Stimulated activated CD4-positive, alpha-beta T cell treated with anti-CD3 and anti-CD28 coated beads, Interleukin-4, amount 100 ng/mL, for 48 hours (primary cell): ENCODE measurements around the gene ABCG1.

Source experiments
- DNase-seq, 2 donors: peaks; one replicate each; pipeline ENCODE4 v3.0.0-alpha.2; 2020; ENCODE audit warnings: low read depth in 2 of 2

ABCG1 gene

GRCh38 chr21:42271065-42271464 lies 52.1 kb downstream of the ABCG1 start:
- no peak for DNase-seq

GRCh38 chr21:42272109-42272962 lies 53.4 kb downstream of the ABCG1 start:
- DNase-seq: no peak

GRCh38 chr21:42272984-42273600 lies 54.2 kb downstream of the ABCG1 start:
- DNase-seq: no peak

- no peak for DNase-seq
Observed at GRCh38 chr21:42276076-42276475, 57.1 kb downstream of the ABCG1 start.

- no peak for DNase-seq
Observed at GRCh38 chr21:42276526-42277154, 57.7 kb downstream of the ABCG1 start.

- no peak for DNase-seq
Observed at GRCh38 chr21:42277593-42277992, 58.7 kb downstream of the ABCG1 start.

- no peak for DNase-seq
Observed at GRCh38 chr21:42278451-42279149, 59.7 kb downstream of the ABCG1 start.

- DNase-seq: no peak
Observed at GRCh38 chr21:42279341-42279871, 60.5 kb downstream of the ABCG1 start.

- DNase-seq: no peak
Observed at GRCh38 chr21:42279888-42280287, 60.9 kb downstream of the ABCG1 start.

- no peak for DNase-seq
Observed at GRCh38 chr21:42280356-42281180, 61.6 kb downstream of the ABCG1 start.

- DNase-seq: no peak
Observed at GRCh38 chr21:42281181-42281680, 62.3 kb downstream of the ABCG1 start.

- DNase-seq: no peak
Observed at GRCh38 chr21:42282021-42282420, 63.1 kb downstream of the ABCG1 start.

- DNase-seq: no peak
Observed at GRCh38 chr21:42282715-42283114, 63.8 kb downstream of the ABCG1 start.

GRCh38 chr21:42285569-42286245 lies 66.8 kb downstream of the ABCG1 start:
- DNase-seq: no peak

- DNase-seq: no peak
Observed at GRCh38 chr21:42286416-42286815, 67.5 kb downstream of the ABCG1 start.

GRCh38 chr21:42287193-42288083 lies 68.5 kb downstream of the ABCG1 start:
- DNase-seq: no peak

GRCh38 chr21:42288962-42289361 lies 70.0 kb downstream of the ABCG1 start:
- no peak for DNase-seq

GRCh38 chr21:42289926-42290325 lies 71.0 kb downstream of the ABCG1 start:
- no peak for DNase-seq

GRCh38 chr21:42290505-42290904 lies 71.6 kb downstream of the ABCG1 start:
- no peak for DNase-seq
